Measurements from ENCODE around the gene CCDC39. TPM values are rescaled to one million over a fixed set of nuclear protein-coding genes. Genes with fewer than 3 reads are reported as not detected.

Gene CCDC39
- polyA plus RNA-seq, 3 donors = not detected

- Mint-ChIP-seq H3K27ac (no peak overlapping the region), H3K4me1 (no peaks in the 10 kb centered on the region), H3K27me3 (ENCODE audit: low read depth in 3 of 3) (peaks cover 2 to 11% (median 8%) of the 10 kb centered on the region in 3 donors), H3K36me3 (no peaks in the 10 kb centered on the region), H3K4me3 (no peak overlapping the region), H3K9me3 (peaks cover 0 to 3% (median 0%) of the 10 kb centered on the region in 7 donors)
- no peaks in the 10 kb centered on the region for H4K20me1 ChIP-seq (ENCODE audit: insufficient read depth, low read length)
- no peaks in the 10 kb centered on the region for H3K27me3 ChIP-seq (ENCODE audit: control insufficient read depth in 2 of 2, insufficient read depth in 2 of 2, low read length in 2 of 2)
- DNase-seq = no peak
- H3K4me2 ChIP-seq (replicated peaks; ENCODE audit: extremely low read depth, low read length, poor library complexity, severe bottlenecking) = no peak overlapping the region
- WGBS (ENCODE audit: insufficient coverage) = 90% methylated on average over 3 of the region's 4 CpGs
- H2AFZ ChIP-seq (ENCODE audit: insufficient read depth, low read depth, low read length, poor library complexity, severe bottlenecking) = no peak overlapping the region
- TF ChIP-seq CTCF (IDR thresholded peaks at IDR 0.05) = no peak
- no peak overlapping the region for H3K9ac ChIP-seq (ENCODE audit: insufficient read depth, low read length, poor library complexity, severe bottlenecking)
- no peaks in the 10 kb centered on the region for H3K79me2 ChIP-seq (ENCODE audit: insufficient read depth, low read length)
- H3K4me1 ChIP-seq (ENCODE audit: control insufficient read depth in 1 of 2, insufficient read depth in 2 of 2, low read length in 2 of 2) = no peaks in the 10 kb centered on the region
- no peak overlapping the region for H3K27ac ChIP-seq (ENCODE audit: low read depth in 1 of 2, low read length in 2 of 2)
- no peak overlapping the region for H3K4me3 ChIP-seq (replicated peaks in 1 of 3; ENCODE audit: low read depth in 2 of 3, low read length in 3 of 3)
- H3K36me3 ChIP-seq (replicated peaks in 1 of 2; ENCODE audit: control insufficient read depth in 1 of 2, insufficient read depth in 2 of 2, low read length in 2 of 2) = no peaks in the 10 kb centered on the region
- intact Hi-C loops (cut with micrococcal nuclease) = no loop called here
- no peaks in the 10 kb centered on the region for H3K9me3 ChIP-seq (replicated peaks in 1 of 2; ENCODE audit: control insufficient read depth in 1 of 2, insufficient read depth in 1 of 2, low read length in 2 of 2)
Observed at GRCh38 chr3:180656406-180656805, 22.9 kb downstream of the CCDC39 start.

GRCh38 chr3:180646187-180646790 is 33.0 kb downstream of the CCDC39 start:
- Histone ChIP-seq H3K4me2 (replicated peaks; ENCODE audit: extremely low read depth, low read length, poor library complexity, severe bottlenecking) (no peak overlapping the region), H3K4me3 (replicated peaks in 1 of 3; ENCODE audit: low read depth in 2 of 3, low read length in 3 of 3) (no peak overlapping the region), H3K27ac (ENCODE audit: low read depth in 1 of 2, low read length in 2 of 2) (no peak overlapping the region), H3K27me3 (ENCODE audit: control insufficient read depth in 2 of 2, insufficient read depth in 2 of 2, low read length in 2 of 2) (no peaks in the 10 kb centered on the region), H2AFZ (ENCODE audit: insufficient read depth, low read depth, low read length, poor library complexity, severe bottlenecking) (no peak overlapping the region), H3K4me1 (ENCODE audit: control insufficient read depth in 1 of 2, insufficient read depth in 2 of 2, low read length in 2 of 2) (no peaks in the 10 kb centered on the region), H4K20me1 (ENCODE audit: insufficient read depth, low read length) (no peaks in the 10 kb centered on the region), H3K9ac (ENCODE audit: insufficient read depth, low read length, poor library complexity, severe bottlenecking) (no peak overlapping the region), H3K9me3 (replicated peaks in 1 of 2; ENCODE audit: control insufficient read depth in 1 of 2, insufficient read depth in 1 of 2, low read length in 2 of 2) (no peaks in the 10 kb centered on the region), H3K36me3 (replicated peaks in 1 of 2; ENCODE audit: control insufficient read depth in 1 of 2, insufficient read depth in 2 of 2, low read length in 2 of 2) (no peaks in the 10 kb centered on the region), H3K79me2 (ENCODE audit: insufficient read depth, low read length) (no peaks in the 10 kb centered on the region)
- peaks cover 0 to 4% (median 0%) of the 10 kb centered on the region in 7 donors for H3K9me3 Mint-ChIP-seq
- TF ChIP-seq CTCF (IDR thresholded peaks at IDR 0.05) = no peak
- H3K4me1 Mint-ChIP-seq = no peaks in the 10 kb centered on the region
- intact Hi-C loops (cut with micrococcal nuclease) = no loop called here
- no peak overlapping the region for H3K27ac Mint-ChIP-seq
- WGBS (ENCODE audit: insufficient coverage) = no CpG with 5 or more reads among the region's 1 CpG
- H3K27me3 Mint-ChIP-seq (ENCODE audit: low read depth in 3 of 3) = peaks cover 0 to 3% (median 2%) of the 10 kb centered on the region in 3 donors
- no peak for DNase-seq
- no peak overlapping the region for H3K4me3 Mint-ChIP-seq
- no peaks in the 10 kb centered on the region for H3K36me3 Mint-ChIP-seq

Data from CD14-positive monocyte (primary cell).